GM12892 (cell line): Measurements from ENCODE around the gene AP3B2.

Experiments
- POLR2A ChIP-seq: IDR thresholded peaks from 2 replicates; pipeline ENCODE4 v1.6.1; 2011; ENCODE audit warnings: low read depth, low read length, control low read depth
- TAF1 ChIP-seq: IDR thresholded peaks from 2 replicates; pipeline ENCODE4 v1.6.1; 2011; ENCODE audit warnings: low read depth, mild to moderate bottlenecking, control low read depth, low read length, borderline replicate concordance

GRCh38 chr15:82726816-82727215 is 17.1 kb upstream of the AP3B2 start:
- TF ChIP-seq POLR2A (no peak), TAF1 (no peak)
